ENCODE data around the gene LSM11.

LSM11 gene

GRCh38 chr5:157708866-157709265, 34.6 kb upstream of the LSM11 start:
- no peak overlapping the region for H3K4me3 ChIP-seq (ENCODE audit: low read length)
- no peak overlapping the region for H2AFZ ChIP-seq (ENCODE audit: low read length)
- DNase-seq, result no peak
- H3K36me3 ChIP-seq (replicated peaks; ENCODE audit: insufficient read depth, low read length), result no peaks in the 10 kb centered on the region
- TF ChIP-seq, protein P1, sequence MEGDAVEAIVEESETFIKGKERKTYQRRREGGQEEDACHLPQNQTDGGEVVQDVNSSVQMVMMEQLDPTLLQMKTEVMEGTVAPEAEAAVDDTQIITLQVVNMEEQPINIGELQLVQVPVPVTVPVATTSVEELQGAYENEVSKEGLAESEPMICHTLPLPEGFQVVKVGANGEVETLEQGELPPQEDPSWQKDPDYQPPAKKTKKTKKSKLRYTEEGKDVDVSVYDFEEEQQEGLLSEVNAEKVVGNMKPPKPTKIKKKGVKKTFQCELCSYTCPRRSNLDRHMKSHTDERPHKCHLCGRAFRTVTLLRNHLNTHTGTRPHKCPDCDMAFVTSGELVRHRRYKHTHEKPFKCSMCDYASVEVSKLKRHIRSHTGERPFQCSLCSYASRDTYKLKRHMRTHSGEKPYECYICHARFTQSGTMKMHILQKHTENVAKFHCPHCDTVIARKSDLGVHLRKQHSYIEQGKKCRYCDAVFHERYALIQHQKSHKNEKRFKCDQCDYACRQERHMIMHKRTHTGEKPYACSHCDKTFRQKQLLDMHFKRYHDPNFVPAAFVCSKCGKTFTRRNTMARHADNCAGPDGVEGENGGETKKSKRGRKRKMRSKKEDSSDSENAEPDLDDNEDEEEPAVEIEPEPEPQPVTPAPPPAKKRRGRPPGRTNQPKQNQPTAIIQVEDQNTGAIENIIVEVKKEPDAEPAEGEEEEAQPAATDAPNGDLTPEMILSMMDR (IDR thresholded peaks at IDR 0.05; ENCODE audit: low read length), result no peak
- TF ChIP-seq EZH2phosphoT487 (IDR thresholded peaks at IDR 0.05; ENCODE audit: low read length) (no peak), EZH2 (optimal IDR thresholded peaks at IDR 0.05; ENCODE audit: low read depth, low read length) (no peak)
- H3K4me1 ChIP-seq (ENCODE audit: low read length), result no peaks in the 10 kb centered on the region
- H3K27me3 ChIP-seq (replicated peaks; ENCODE audit: insufficient read depth, low read length), result no peaks in the 10 kb centered on the region
- no peaks in the 10 kb centered on the region for H3K9me3 ChIP-seq (replicated peaks; ENCODE audit: insufficient read depth, low read length)
- H3K79me2 ChIP-seq (ENCODE audit: low read length), result no peaks in the 10 kb centered on the region
- H3F3A ChIP-seq (ENCODE audit: insufficient read depth, low read length), result no peaks in the 10 kb centered on the region
- no peaks in the 10 kb centered on the region for H4K20me1 ChIP-seq (ENCODE audit: insufficient read depth, low read length)
- no peak overlapping the region for H3K9ac ChIP-seq (ENCODE audit: low read length)
- H3K27ac ChIP-seq (ENCODE audit: low read length), result no peak overlapping the region
- no peak overlapping the region for H3K4me2 ChIP-seq (ENCODE audit: low read depth, low read length)
- H3K9me2 ChIP-seq (replicated peaks; ENCODE audit: insufficient read depth, low read length), result no peaks in the 10 kb centered on the region

DNA sequence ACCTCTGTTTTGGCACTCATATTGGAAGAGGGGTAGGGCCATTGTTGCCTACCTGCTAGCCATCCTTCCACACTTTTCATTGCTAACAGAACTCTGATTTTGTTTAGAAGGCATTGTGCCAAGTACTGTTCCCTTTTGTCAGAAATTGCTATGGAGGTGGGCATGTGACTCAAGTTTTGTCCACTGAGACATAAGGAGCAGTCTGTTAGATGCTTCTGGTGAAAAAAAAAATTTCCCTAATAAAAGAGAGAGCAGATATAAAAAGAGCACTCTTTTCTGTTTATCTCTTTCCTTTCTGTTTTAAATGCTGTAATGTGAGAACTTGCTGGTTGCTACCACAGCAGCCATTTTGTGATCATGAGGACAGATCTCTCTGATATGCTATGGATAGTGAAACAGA, 34.2 kb upstream of the LSM11 start:
- no peaks in the 10 kb centered on the region for H3K4me1 ChIP-seq (ENCODE audit: low read length)
- no peaks in the 10 kb centered on the region for H3K9me2 ChIP-seq (replicated peaks; ENCODE audit: insufficient read depth, low read length)
- no peaks in the 10 kb centered on the region for H3K27me3 ChIP-seq (replicated peaks; ENCODE audit: insufficient read depth, low read length)
- TF ChIP-seq EZH2 (optimal IDR thresholded peaks at IDR 0.05; ENCODE audit: low read depth, low read length), result no peak
- TF ChIP-seq, protein P1 (IDR thresholded peaks at IDR 0.05; ENCODE audit: low read length), result no peak
- TF ChIP-seq EZH2phosphoT487 (IDR thresholded peaks at IDR 0.05; ENCODE audit: low read length), result no peak
- H3K9ac ChIP-seq (ENCODE audit: low read length), result no peak overlapping the region
- no peaks in the 10 kb centered on the region for H3K9me3 ChIP-seq (replicated peaks; ENCODE audit: insufficient read depth, low read length)
- no peak for DNase-seq
- no peaks in the 10 kb centered on the region for H4K20me1 ChIP-seq (ENCODE audit: insufficient read depth, low read length)
- no peak overlapping the region for H3K4me2 ChIP-seq (ENCODE audit: low read depth, low read length)
- H3K36me3 ChIP-seq (replicated peaks; ENCODE audit: insufficient read depth, low read length), result no peaks in the 10 kb centered on the region
- no peak overlapping the region for H2AFZ ChIP-seq (ENCODE audit: low read length)
- H3K4me3 ChIP-seq (ENCODE audit: low read length), result no peak overlapping the region
- H3K79me2 ChIP-seq (ENCODE audit: low read length), result no peaks in the 10 kb centered on the region
- H3F3A ChIP-seq (ENCODE audit: insufficient read depth, low read length), result no peaks in the 10 kb centered on the region
- H3K27ac ChIP-seq (ENCODE audit: low read length), result no peak overlapping the region

- Histone ChIP-seq H3K4me2 (ENCODE audit: low read depth, low read length) (no peak overlapping the region), H3K79me2 (ENCODE audit: low read length) (no peaks in the 10 kb centered on the region), H3K36me3 (replicated peaks; ENCODE audit: insufficient read depth, low read length) (no peaks in the 10 kb centered on the region), H3K9me3 (replicated peaks; ENCODE audit: insufficient read depth, low read length) (no peaks in the 10 kb centered on the region), H3K27me3 (replicated peaks; ENCODE audit: insufficient read depth, low read length) (no peaks in the 10 kb centered on the region), H3K4me1 (ENCODE audit: low read length) (no peaks in the 10 kb centered on the region), H3K9me2 (replicated peaks; ENCODE audit: insufficient read depth, low read length) (no peaks in the 10 kb centered on the region), H3K9ac (ENCODE audit: low read length) (no peak overlapping the region), H4K20me1 (ENCODE audit: insufficient read depth, low read length) (no peaks in the 10 kb centered on the region), H3K4me3 (ENCODE audit: low read length) (no peak overlapping the region), H3K27ac (ENCODE audit: low read length) (no peak overlapping the region), H3F3A (ENCODE audit: insufficient read depth, low read length) (no peaks in the 10 kb centered on the region), H2AFZ (ENCODE audit: low read length) (no peak overlapping the region)
- TF ChIP-seq, protein P1 (IDR thresholded peaks at IDR 0.05; ENCODE audit: low read length), result no peak
- TF ChIP-seq EZH2 (optimal IDR thresholded peaks at IDR 0.05; ENCODE audit: low read depth, low read length), result no peak
- TF ChIP-seq EZH2phosphoT487 (IDR thresholded peaks at IDR 0.05; ENCODE audit: low read length), result no peak
- DNase-seq, result no peak
Observed at GRCh38 chr5:157710431-157710830, 33.1 kb upstream of the LSM11 start.
